ENCODE measurements around the gene SNAP47.

GRCh38 chr1:227808566-227808965 is 73.3 kb downstream of the SNAP47 start:
- TF ChIP-seq CREB1 (IDR thresholded peaks at IDR 0.05; ENCODE audit: low read depth) (no peak), TAF1 (IDR thresholded peaks at IDR 0.05; ENCODE audit: low read depth) (no peak), CEBPB (IDR thresholded peaks at IDR 0.05) (no peak), REST (IDR thresholded peaks at IDR 0.05; ENCODE audit: low read depth) (no peak), EP300 (IDR thresholded peaks at IDR 0.05; ENCODE audit: borderline replicate concordance) (no peak), RAD21 (IDR thresholded peaks at IDR 0.05; ENCODE audit: low read depth) (no peak), FOXM1 (IDR thresholded peaks at IDR 0.05; ENCODE audit: borderline replicate concordance, low read depth) (no peak), YY1 (IDR thresholded peaks at IDR 0.05; ENCODE audit: low read depth) (no peak), TCF12 (IDR thresholded peaks at IDR 0.05; ENCODE audit: low read depth) (no peak), ZBTB7A (IDR thresholded peaks at IDR 0.05; ENCODE audit: low read depth) (no peak)
- TF ChIP-seq, protein P1, sequence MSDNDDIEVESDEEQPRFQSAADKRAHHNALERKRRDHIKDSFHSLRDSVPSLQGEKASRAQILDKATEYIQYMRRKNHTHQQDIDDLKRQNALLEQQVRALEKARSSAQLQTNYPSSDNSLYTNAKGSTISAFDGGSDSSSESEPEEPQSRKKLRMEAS (IDR thresholded peaks at IDR 0.05), result no peak
